GM23338 (cell line): ENCODE measurements around the gene CRKL. TPM values are rescaled to one million over a fixed set of nuclear protein-coding genes. Genes with fewer than 3 reads are reported as not detected.
"Not testable (repeated sequence)": the region's sequence is repeated elsewhere in the genome, so short reads cannot be mapped to it uniquely, and the experiment has no call there.

Experiments
- ATAC-seq: fragments of 200-7000 bp; cut with Tn5 transposase; 3 replicates; pipeline ENCODE4 v1.9.1; 2020
- DNase-seq: peaks from one replicate; pipeline ENCODE4 v3.0.0-alpha.2; 2015; ENCODE audit warnings: low spot score
- H2AFZ ChIP-seq: fragments of 200-600 bp; sonication (generic); 2 replicates; pipeline ENCODE4 v1.8.0; 2016; ENCODE audit warnings: antibody characterized with exemption, mild to moderate bottlenecking, moderate library complexity
- H3F3A ChIP-seq: fragments of 200-600 bp; sonication (generic); replicated peaks from 2 replicates; pipeline ENCODE4 v1.8.0; 2017; ENCODE audit warnings: antibody characterized with exemption, mixed run types, low read depth
- H3K27ac ChIP-seq: fragments of 200-600 bp; sonication (generic); 2 replicates; pipeline ENCODE4 v1.6.1; 2016; ENCODE audit warnings: low read depth
- H3K27me3 ChIP-seq: fragments of 200-600 bp; sonication (generic); 2 replicates; pipeline ENCODE4 v1.8.0; 2016; ENCODE audit warnings: mild to moderate bottlenecking, mixed run types, moderate library complexity; ENCODE audit not compliant: insufficient read depth
- H3K36me3 ChIP-seq: fragments of 200-600 bp; sonication (generic); 2 replicates; pipeline ENCODE4 v1.8.0; 2016; ENCODE audit warnings: mild to moderate bottlenecking; ENCODE audit not compliant: insufficient read depth
- H3K4me1 ChIP-seq: fragments of 200-600 bp; sonication (generic); 2 replicates; pipeline ENCODE4 v1.8.0; 2016; ENCODE audit warnings: mild to moderate bottlenecking, moderate library complexity; ENCODE audit not compliant: insufficient read depth
- H3K4me2 ChIP-seq: fragments of 200-600 bp; sonication (generic); 2 replicates; pipeline ENCODE4 v1.7.1; 2017; ENCODE audit warnings: mixed run types
- H3K4me3 ChIP-seq: fragments of 200-600 bp; sonication (generic); 2 replicates; pipeline ENCODE4 v1.6.1; 2016; ENCODE audit warnings: mixed run types
- H3K79me2 ChIP-seq: fragments of 200-600 bp; sonication (generic); replicated peaks from 2 replicates; pipeline ENCODE4 v1.8.0; 2017; ENCODE audit warnings: mild to moderate bottlenecking; ENCODE audit not compliant: insufficient read depth
- H3K9me2 ChIP-seq: fragments of 200-600 bp; sonication (generic); 2 replicates; pipeline ENCODE4 v1.8.0; 2017; ENCODE audit not compliant: insufficient read depth
- H4K20me1 ChIP-seq: fragments of 200-600 bp; sonication (generic); replicated peaks from 2 replicates; pipeline ENCODE4 v1.8.0; 2017; ENCODE audit warnings: mild to moderate bottlenecking; ENCODE audit not compliant: insufficient read depth
- H3K27ac Mint-ChIP-seq: 2 replicates; pipeline ENCODE4 v1.8.0; 2020; ENCODE audit warnings: inconsistent platforms, mild to moderate bottlenecking, moderate library complexity, mixed read lengths
- H3K27me3 Mint-ChIP-seq: 3 replicates; pipeline ENCODE4 v1.8.0; 2022; ENCODE audit warnings: low read depth, mild to moderate bottlenecking, moderate library complexity, mixed read lengths, inconsistent platforms; ENCODE audit not compliant: insufficient read depth, poor library complexity
- H3K36me3 Mint-ChIP-seq: 3 replicates; pipeline ENCODE4 v1.8.0; 2021; ENCODE audit warnings: low read depth, mild to moderate bottlenecking, inconsistent platforms, moderate library complexity, mixed read lengths
- H3K4me1 Mint-ChIP-seq: 3 replicates; pipeline ENCODE4 v1.8.0; 2020; ENCODE audit warnings: mild to moderate bottlenecking, inconsistent platforms, mixed read lengths
- H3K4me3 Mint-ChIP-seq: 3 replicates; pipeline ENCODE4 v1.8.0; 2021; ENCODE audit warnings: moderate library complexity, mild to moderate bottlenecking, inconsistent platforms, mixed read lengths
- H3K9me3 Mint-ChIP-seq: 3 replicates; pipeline ENCODE4 v1.8.0; 2020; ENCODE audit warnings: moderate library complexity, mild to moderate bottlenecking, inconsistent platforms, mixed read lengths
- EZH2 ChIP-seq: fragments of 200-600 bp; sonication (generic); IDR thresholded peaks from one replicate; pipeline ENCODE4 v1.8.0; 2017; ENCODE audit warnings: antibody characterized with exemption, mild to moderate bottlenecking, low read depth; ENCODE audit not compliant: unreplicated experiment
- EZH2phosphoT487 ChIP-seq: fragments of 200-600 bp; sonication (generic); IDR thresholded peaks from one replicate; pipeline ENCODE4 v1.8.1; 2018; ENCODE audit warnings: antibody characterized with exemption; ENCODE audit not compliant: unreplicated experiment
- NANOG ChIP-seq: IDR thresholded peaks from 2 replicates; pipeline ENCODE4 v1.6.1; 2016; ENCODE audit warnings: antibody characterized with exemption, borderline replicate concordance
- POLR2AphosphoS5 ChIP-seq: IDR thresholded peaks from 2 replicates; pipeline ENCODE4 v1.6.1; 2016; ENCODE audit warnings: antibody characterized with exemption, low read depth
- STAT1 ChIP-seq: IDR thresholded peaks from one replicate; pipeline ENCODE4 v1.6.1; 2016; ENCODE audit warnings: antibody characterized with exemption; ENCODE audit not compliant: unreplicated experiment
- ZNF114 ChIP-seq: fragments of 250-450 bp; sonication (Bioruptor Pico); IDR thresholded peaks from 2 replicates; pipeline ENCODE4 v1.5.0; 2020; ENCODE audit warnings: mild to moderate bottlenecking, moderate library complexity
- polyA plus RNA-seq: library from polyadenylated mRNA; unstranded; fragments of >200 nt; fragmentation: Nextera tagmentation; extraction: Ambion mirVana; gene quantifications from 2 replicates; pipeline ENCODE4 v1.2.1, GENCODE V29; 2016
- total RNA-seq: library from RNA; depleted of rRNA; stranded (reverse); fragments of >200 nt; shearing (Covaris generic); gene quantifications from 2 replicates; pipeline ENCODE4 v1.2.3, GENCODE V29; 2014
- TF ChIP-seq, protein P1 (sequence below), 2 experiments: fragments of 200-600 bp in 1 of 2; sonication (generic) in 1 of 2; conservative IDR thresholded peaks; 2 replicates each; pipeline versions ENCODE4 v1.5.1 to v1.6.1; 2016 to 2017; ENCODE audit warnings: antibody characterized with exemption in 2 of 2, low read depth in 2 of 2, mild to moderate bottlenecking in 2 of 2, moderate library complexity in 1 of 2
- TF ChIP-seq, protein P2 (sequence below): IDR thresholded peaks from one replicate; pipeline ENCODE4 v1.6.1; 2018; ENCODE audit warnings: antibody characterized with exemption; ENCODE audit not compliant: unreplicated experiment

The CRKL gene
- total and polyA plus RNA-seq, 2 experiments from 2014 or later, result 39.5 to 104 TPM

DNA sequence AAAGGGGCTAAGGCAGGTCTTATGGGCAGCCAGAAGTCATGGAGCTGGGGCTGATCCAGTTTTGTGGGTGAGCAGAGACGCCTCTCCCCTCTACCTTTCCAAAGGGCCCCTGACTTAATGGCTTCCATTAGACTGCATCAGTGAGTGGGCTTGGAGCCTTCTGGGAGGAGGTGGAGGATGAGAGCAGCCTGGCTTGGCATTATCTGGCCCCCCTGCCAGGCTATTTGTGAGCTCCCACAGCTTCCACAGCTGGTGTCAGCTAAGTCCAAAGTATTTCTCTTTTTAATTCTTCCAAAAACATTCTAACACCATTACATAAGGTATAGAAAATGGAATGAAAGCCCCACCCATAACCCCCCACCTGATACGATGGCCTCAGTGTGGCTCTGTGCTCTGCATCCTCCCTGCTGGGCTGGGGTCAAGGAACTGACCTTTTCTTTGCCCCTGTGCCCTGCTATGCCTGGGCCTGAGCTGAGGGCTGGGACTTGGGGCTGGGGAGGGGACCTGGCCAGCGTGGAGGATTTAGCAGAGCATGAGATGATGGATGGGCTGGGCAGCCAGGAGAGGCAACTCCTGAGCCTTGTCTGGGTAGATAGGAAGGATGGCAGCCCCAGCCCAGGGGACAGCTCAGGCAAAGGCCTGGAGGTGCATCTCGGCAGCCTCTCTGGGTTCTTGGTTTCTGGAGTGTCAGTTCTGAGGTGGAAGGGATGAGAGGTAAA, 53.9 kb downstream of the CRKL start (continued):
- TF ChIP-seq EZH2phosphoT487 (no peak), EZH2 (no peak), NANOG (no peak), STAT1 (no peak), ZNF114 (CRISPR knock-in tag) (no peak), POLR2AphosphoS5 (no peak)
- TF ChIP-seq, protein P1, sequence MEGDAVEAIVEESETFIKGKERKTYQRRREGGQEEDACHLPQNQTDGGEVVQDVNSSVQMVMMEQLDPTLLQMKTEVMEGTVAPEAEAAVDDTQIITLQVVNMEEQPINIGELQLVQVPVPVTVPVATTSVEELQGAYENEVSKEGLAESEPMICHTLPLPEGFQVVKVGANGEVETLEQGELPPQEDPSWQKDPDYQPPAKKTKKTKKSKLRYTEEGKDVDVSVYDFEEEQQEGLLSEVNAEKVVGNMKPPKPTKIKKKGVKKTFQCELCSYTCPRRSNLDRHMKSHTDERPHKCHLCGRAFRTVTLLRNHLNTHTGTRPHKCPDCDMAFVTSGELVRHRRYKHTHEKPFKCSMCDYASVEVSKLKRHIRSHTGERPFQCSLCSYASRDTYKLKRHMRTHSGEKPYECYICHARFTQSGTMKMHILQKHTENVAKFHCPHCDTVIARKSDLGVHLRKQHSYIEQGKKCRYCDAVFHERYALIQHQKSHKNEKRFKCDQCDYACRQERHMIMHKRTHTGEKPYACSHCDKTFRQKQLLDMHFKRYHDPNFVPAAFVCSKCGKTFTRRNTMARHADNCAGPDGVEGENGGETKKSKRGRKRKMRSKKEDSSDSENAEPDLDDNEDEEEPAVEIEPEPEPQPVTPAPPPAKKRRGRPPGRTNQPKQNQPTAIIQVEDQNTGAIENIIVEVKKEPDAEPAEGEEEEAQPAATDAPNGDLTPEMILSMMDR (conservative IDR thresholded peaks at IDR 0.05; ENCODE audit: low read depth in 2 of 2), result no peak
- TF ChIP-seq, protein P2, sequence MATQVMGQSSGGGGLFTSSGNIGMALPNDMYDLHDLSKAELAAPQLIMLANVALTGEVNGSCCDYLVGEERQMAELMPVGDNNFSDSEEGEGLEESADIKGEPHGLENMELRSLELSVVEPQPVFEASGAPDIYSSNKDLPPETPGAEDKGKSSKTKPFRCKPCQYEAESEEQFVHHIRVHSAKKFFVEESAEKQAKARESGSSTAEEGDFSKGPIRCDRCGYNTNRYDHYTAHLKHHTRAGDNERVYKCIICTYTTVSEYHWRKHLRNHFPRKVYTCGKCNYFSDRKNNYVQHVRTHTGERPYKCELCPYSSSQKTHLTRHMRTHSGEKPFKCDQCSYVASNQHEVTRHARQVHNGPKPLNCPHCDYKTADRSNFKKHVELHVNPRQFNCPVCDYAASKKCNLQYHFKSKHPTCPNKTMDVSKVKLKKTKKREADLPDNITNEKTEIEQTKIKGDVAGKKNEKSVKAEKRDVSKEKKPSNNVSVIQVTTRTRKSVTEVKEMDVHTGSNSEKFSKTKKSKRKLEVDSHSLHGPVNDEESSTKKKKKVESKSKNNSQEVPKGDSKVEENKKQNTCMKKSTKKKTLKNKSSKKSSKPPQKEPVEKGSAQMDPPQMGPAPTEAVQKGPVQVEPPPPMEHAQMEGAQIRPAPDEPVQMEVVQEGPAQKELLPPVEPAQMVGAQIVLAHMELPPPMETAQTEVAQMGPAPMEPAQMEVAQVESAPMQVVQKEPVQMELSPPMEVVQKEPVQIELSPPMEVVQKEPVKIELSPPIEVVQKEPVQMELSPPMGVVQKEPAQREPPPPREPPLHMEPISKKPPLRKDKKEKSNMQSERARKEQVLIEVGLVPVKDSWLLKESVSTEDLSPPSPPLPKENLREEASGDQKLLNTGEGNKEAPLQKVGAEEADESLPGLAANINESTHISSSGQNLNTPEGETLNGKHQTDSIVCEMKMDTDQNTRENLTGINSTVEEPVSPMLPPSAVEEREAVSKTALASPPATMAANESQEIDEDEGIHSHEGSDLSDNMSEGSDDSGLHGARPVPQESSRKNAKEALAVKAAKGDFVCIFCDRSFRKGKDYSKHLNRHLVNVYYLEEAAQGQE, result no peak

DNA sequence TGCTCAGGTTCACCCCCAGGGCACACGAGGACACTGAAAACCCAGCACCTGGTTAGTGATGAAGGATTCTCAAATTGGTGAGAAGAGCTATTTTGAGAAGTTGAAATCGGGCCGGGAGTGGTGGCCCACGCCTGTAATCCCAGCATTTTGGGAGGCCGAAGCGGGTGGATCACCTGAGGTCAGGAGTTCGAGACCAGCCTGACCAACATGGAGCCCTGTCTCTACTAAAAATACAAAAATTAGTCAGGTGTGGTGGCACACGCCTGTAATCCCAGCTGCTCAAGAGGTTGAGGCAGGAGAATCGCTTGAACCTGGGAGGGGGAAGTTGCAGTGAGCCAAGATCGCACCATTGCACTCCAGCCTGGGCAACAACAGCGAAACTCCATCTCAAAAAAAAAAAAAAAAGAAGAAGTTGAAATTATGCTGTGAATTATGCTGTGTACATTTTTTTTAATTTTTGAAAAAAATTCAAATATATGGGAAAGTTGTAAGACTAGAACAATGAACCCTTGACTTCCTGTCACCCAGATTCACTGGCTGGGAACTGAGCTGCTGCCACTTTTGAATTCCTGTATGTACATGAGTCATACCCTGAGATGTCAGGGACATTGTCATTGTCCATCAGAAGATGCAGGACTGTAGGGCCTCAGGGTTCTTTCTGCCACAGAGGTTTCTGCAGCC, 54.9 kb downstream of the CRKL start:
- not testable (repeated sequence) for H3K79me2 ChIP-seq, H3K27ac ChIP-seq, ATAC-seq, H4K20me1 ChIP-seq, H3K4me3 Mint-ChIP-seq, H3K36me3 ChIP-seq, H3K36me3 Mint-ChIP-seq, DNase-seq, H2AFZ ChIP-seq, H3K9me2 ChIP-seq, H3K4me2 ChIP-seq, H3K27ac Mint-ChIP-seq, H3F3A ChIP-seq, H3K4me1 ChIP-seq, H3K9me3 Mint-ChIP-seq, H3K4me3 ChIP-seq
- peaks cover 33% of the 10 kb centered on the region for H3K27me3 Mint-ChIP-seq
- peaks cover 42% of the 10 kb centered on the region for H3K27me3 ChIP-seq
- H3K4me1 Mint-ChIP-seq, result peaks cover 17% of the 10 kb centered on the region
